HCT116 (cell line): ENCODE measurements around the gene IMPA2. TPM values are rescaled to one million over a fixed set of nuclear protein-coding genes. Genes with fewer than 3 reads are reported as not detected.

Experiments
- ATAC-seq: fragments of 200-7000 bp; cut with Tn5 transposase; 2 replicates; pipeline ENCODE4 v1.9.1; 2020; ENCODE audit warnings: mild to moderate bottlenecking, moderate library complexity
- BruUV-seq: library from RNA; stranded (reverse); fragments of 400-500 nt; replicated peaks from 2 replicates; lab custom pipeline; 2021; lab: Mats Ljungman, UMichigan
- CTCF ChIA-PET: fragments of 300-600 bp; sonication (Branson Sonifier 250); formaldehyde crosslinking; loops from one replicate; lab custom pipeline; 2021; ENCODE audit warnings: antibody characterized with exemption; lab: Charles Lee
- POLR2A ChIA-PET: fragments of 300-600, 350-600 bp; sonication (Branson Sonifier 250); formaldehyde crosslinking; loops from one replicate; lab custom pipeline; 2021; ENCODE audit warnings: antibody characterized with exemption; lab: Charles Lee
- RAD21 ChIA-PET, 2 experiments: fragments of 300-600 bp; sonication (Branson Sonifier 250); formaldehyde crosslinking; loops; one replicate each; lab custom pipeline; 2023; ENCODE audit warnings: low total read pairs in 2 of 2; ENCODE audit not compliant: uncharacterized antibody in 2 of 2, unreplicated experiment in 2 of 2, low non-redundant PET in 1 of 2; lab: Charles Lee
- DNase-seq: peaks from one replicate; pipeline ENCODE4 v3.0.0-alpha.2; 2010; ENCODE audit warnings: low read depth, low spot score
- H2AFZ ChIP-seq: fragments of 200-600 bp; shearing (Covaris generic), sonication (generic); 2 replicates; pipeline ENCODE4 v1.6.1; 2017; ENCODE audit warnings: low read depth, mixed run types, mixed read lengths, antibody characterized with exemption, low read length; ENCODE audit not compliant: poor library complexity, severe bottlenecking
- H3K27ac ChIP-seq: 2 replicates; pipeline ENCODE4 v1.5.1; 2012; ENCODE audit warnings: low read depth, low read length
- H3K27me3 ChIP-seq: fragments of 200-600 bp; sonication (generic); 2 replicates; pipeline ENCODE4 v1.6.1; 2016; ENCODE audit warnings: mixed run types, low read length, mixed read lengths; ENCODE audit not compliant: insufficient read depth
- H3K36me3 ChIP-seq, 2 experiments: fragments of 200-500 bp in 1 of 2; fragments of 200-600 bp in 1 of 2; sonication (Bioruptor generic) in 1 of 2; sonication (generic) in 1 of 2; 2 replicates each; pipeline versions ENCODE4 v1.5.1 to v1.6.1; 2014 to 2016; ENCODE audit warnings: low read length in 2 of 2, inconsistent platforms in 1 of 2, mixed read lengths in 1 of 2, mixed run types in 1 of 2; ENCODE audit not compliant: insufficient read depth in 2 of 2, control insufficient read depth in 1 of 2
- H3K4me1 ChIP-seq, 2 experiments: fragments of 200-600 bp in 1 of 2; sonication (generic) in 1 of 2; 2 replicates each; pipeline versions ENCODE4 v1.5.1 to v1.6.1; 2012 to 2017; ENCODE audit warnings: low read length in 2 of 2, inconsistent platforms in 1 of 2, mild to moderate bottlenecking in 1 of 2, mixed read lengths in 1 of 2, mixed run types in 1 of 2, moderate library complexity in 1 of 2; ENCODE audit not compliant: insufficient read depth in 2 of 2, control insufficient read depth in 1 of 2
- H3K4me2 ChIP-seq: fragments of 200-600 bp; sonication (generic); 2 replicates; pipeline ENCODE4 v1.6.1; 2017; ENCODE audit warnings: mixed run types, low read length, mixed read lengths
- H3K4me3 ChIP-seq, 2 experiments: fragments of 200-600 bp in 1 of 2; sonication (generic) in 1 of 2; replicated peaks in 1 of 2; 2 replicates each; pipeline ENCODE4 v1.5.1; 2011 to 2016; ENCODE audit warnings: low read length in 2 of 2, control low read depth in 1 of 2, low read depth in 1 of 2, mild to moderate bottlenecking in 1 of 2, mixed read lengths in 1 of 2, mixed run types in 1 of 2
- H3K79me2 ChIP-seq: fragments of 200-600 bp; sonication (generic); 2 replicates; pipeline ENCODE4 v1.6.1; 2017; ENCODE audit warnings: mild to moderate bottlenecking, mixed run types, low read length, moderate library complexity, mixed read lengths; ENCODE audit not compliant: insufficient read depth
- H3K9ac ChIP-seq: fragments of 200-600 bp; sonication (generic); 2 replicates; pipeline ENCODE4 v1.6.1; 2016; ENCODE audit warnings: low read length, mixed read lengths
- H3K9me2 ChIP-seq: fragments of 200-600 bp; sonication (generic), shearing (Covaris generic); 2 replicates; pipeline ENCODE4 v1.6.1; 2017; ENCODE audit warnings: mixed run types, mild to moderate bottlenecking, moderate library complexity; ENCODE audit not compliant: insufficient read depth
- H3K9me3 ChIP-seq, 2 experiments: fragments of 200-500 bp in 1 of 2; fragments of 200-600 bp in 1 of 2; sonication (Bioruptor generic) in 1 of 2; sonication (generic) in 1 of 2; 2 replicates each; pipeline ENCODE4 v1.6.1; 2014 to 2017; ENCODE audit warnings: low read length in 2 of 2, mixed read lengths in 2 of 2, inconsistent platforms in 1 of 2, low read depth in 1 of 2, mild to moderate bottlenecking in 1 of 2, mixed run types in 1 of 2, moderate library complexity in 1 of 2; ENCODE audit not compliant: control insufficient read depth in 1 of 2, insufficient read depth in 1 of 2
- H4K20me1 ChIP-seq: fragments of 200-600 bp; sonication (generic), shearing (Covaris generic); 2 replicates; pipeline ENCODE4 v1.6.1; 2017; ENCODE audit warnings: mixed run types, mild to moderate bottlenecking, moderate library complexity; ENCODE audit not compliant: insufficient read depth
- CEBPB ChIP-seq: IDR thresholded peaks from 2 replicates; pipeline ENCODE4 v1.6.1; 2012; ENCODE audit warnings: low read depth
- CTCF ChIP-seq, 3 experiments: fragments of 200-600 bp in 1 of 3; sonication (generic) in 1 of 3; IDR thresholded peaks in 2 of 3; conservative IDR thresholded peaks in 1 of 3; 2 replicates each; pipeline ENCODE4 v1.5.1; 2012 to 2017; ENCODE audit warnings: low read depth in 2 of 3, low read length in 2 of 3, antibody characterized with exemption in 1 of 3, borderline replicate concordance in 1 of 3, control low read depth in 1 of 3, mild to moderate bottlenecking in 1 of 3, mixed read lengths in 1 of 3, mixed run types in 1 of 3, moderate library complexity in 1 of 3; ENCODE audit not compliant: insufficient read depth in 1 of 3
- EGR1 ChIP-seq: IDR thresholded peaks from 2 replicates; pipeline ENCODE4 v1.6.1; 2012; ENCODE audit warnings: low read depth
- ELF1 ChIP-seq: IDR thresholded peaks from 2 replicates; pipeline ENCODE4 v1.6.1; 2012; ENCODE audit warnings: low read depth, borderline replicate concordance
- EZH2 ChIP-seq: fragments of 200-600 bp; sonication (generic); IDR thresholded peaks from 2 replicates; pipeline ENCODE4 v1.6.1; 2017; ENCODE audit warnings: antibody characterized with exemption, mixed run types
- FOSL1 ChIP-seq: IDR thresholded peaks from 2 replicates; pipeline ENCODE4 v1.6.1; 2012; ENCODE audit warnings: low read depth
- JUND ChIP-seq: IDR thresholded peaks from 2 replicates; pipeline ENCODE4 v1.6.1; 2012
- POLR2A ChIP-seq: IDR thresholded peaks from 2 replicates; pipeline ENCODE4 v1.7.0; 2011; ENCODE audit warnings: borderline replicate concordance; ENCODE audit not compliant: insufficient read depth, insufficient read length; ENCODE audit errors: extremely low read depth
- POLR2AphosphoS5 ChIP-seq: IDR thresholded peaks from 2 replicates; pipeline ENCODE4 v1.6.1; 2011; ENCODE audit warnings: mild to moderate bottlenecking, low read depth, low read length, moderate library complexity
- RAD21 ChIP-seq: IDR thresholded peaks from 2 replicates; pipeline ENCODE4 v1.6.1; 2012; ENCODE audit warnings: low read depth, mild to moderate bottlenecking
- SIN3A ChIP-seq: IDR thresholded peaks from 2 replicates; pipeline ENCODE4 v1.6.1; 2012; ENCODE audit warnings: low read depth
- SP1 ChIP-seq: IDR thresholded peaks from 2 replicates; pipeline ENCODE4 v1.6.1; 2012; ENCODE audit warnings: low read depth
- SRF ChIP-seq: IDR thresholded peaks from 2 replicates; pipeline ENCODE4 v1.6.1; 2012; ENCODE audit warnings: low read depth
- TCF7L2 ChIP-seq: IDR thresholded peaks from 2 replicates; pipeline ENCODE4 v1.7.0; 2011; ENCODE audit warnings: borderline replicate concordance, inconsistent platforms; ENCODE audit not compliant: insufficient read depth, insufficient read length; ENCODE audit errors: extremely low read depth
- YY1 ChIP-seq: IDR thresholded peaks from 2 replicates; pipeline ENCODE4 v1.6.1; 2011; ENCODE audit warnings: low read length, low read depth, moderate library complexity, mild to moderate bottlenecking; ENCODE audit not compliant: insufficient replicate concordance; ENCODE audit errors: extremely low read depth
- ZBTB33 ChIP-seq: IDR thresholded peaks from 2 replicates; pipeline ENCODE4 v1.6.1; 2011; ENCODE audit warnings: mild to moderate bottlenecking, low read length, moderate library complexity; ENCODE audit not compliant: insufficient replicate concordance; ENCODE audit errors: extremely low read depth
- ZFX ChIP-seq: fragments of 450-650 bp; IDR thresholded peaks from 2 replicates; pipeline ENCODE4 v1.6.1; 2017
- intact Hi-C: fragments of 100-400 bp; cut with micrococcal nuclease; formaldehyde crosslinking; loops from 2 replicates; pipeline ENCODE4 v1.10.0; 2022
- total RNA-seq: library from RNA; stranded (reverse); gene quantifications from one replicate; pipeline ENCODE4 v1.2.1, GENCODE V29; 2021; ENCODE audit not compliant: unreplicated experiment
- TF ChIP-seq, protein P1 (sequence below): IDR thresholded peaks from 2 replicates; pipeline ENCODE4 v1.6.1; 2012
- TF ChIP-seq, protein P2 (sequence below): IDR thresholded peaks from 2 replicates; pipeline ENCODE4 v1.6.1; 2012

Gene IMPA2
- total RNA-seq, 1 experiment from 2014 or later = 32.5 TPM

GRCh38 chr18:11950824-11951223 lies 30.5 kb upstream of the IMPA2 start:
- CTCF ChIA-PET = interaction anchor here (1.2 to 3.6 kb wide), 2 partner anchors 12 to 88 kb away, joined by 4 to 17 read pairs; no protein-coding TSS in a partner anchor
- RAD21 ChIA-PET = no interaction called here
- no peak overlapping the region for H3K27ac ChIP-seq

More at GRCh38 chr18:11950824-11951223, 30.5 kb upstream of the IMPA2 start:
- Histone ChIP-seq H3K9me2 (no peaks in the 10 kb centered on the region), H3K4me3 (no peak overlapping the region), H3K9ac (no peak overlapping the region)
- intact Hi-C loops = no loop called here
- TF ChIP-seq ELF1 (no peak), POLR2AphosphoS5 (no peak), JUND (no peak), SP1 (no peak), EGR1 (no peak), SRF (no peak), FOSL1 (no peak), TCF7L2 (no peak), CEBPB (no peak), EZH2 (no peak), RAD21 (no peak), CTCF (IDR thresholded peaks at IDR 0.05 in 2 of 3, conservative IDR thresholded peaks at IDR 0.05 in 1 of 3; ENCODE audit: borderline replicate concordance in 1 of 3, insufficient read depth in 1 of 3, low read depth in 2 of 3, low read length in 2 of 3) (no peak), YY1 (no peak), ZBTB33 (no peak), SIN3A (no peak), POLR2A (no peak), ZFX (no peak)
- TF ChIP-seq, protein P1, sequence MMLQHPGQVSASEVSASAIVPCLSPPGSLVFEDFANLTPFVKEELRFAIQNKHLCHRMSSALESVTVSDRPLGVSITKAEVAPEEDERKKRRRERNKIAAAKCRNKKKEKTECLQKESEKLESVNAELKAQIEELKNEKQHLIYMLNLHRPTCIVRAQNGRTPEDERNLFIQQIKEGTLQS = no peak
- TF ChIP-seq, protein P2, sequence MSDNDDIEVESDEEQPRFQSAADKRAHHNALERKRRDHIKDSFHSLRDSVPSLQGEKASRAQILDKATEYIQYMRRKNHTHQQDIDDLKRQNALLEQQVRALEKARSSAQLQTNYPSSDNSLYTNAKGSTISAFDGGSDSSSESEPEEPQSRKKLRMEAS = no peak
- TF ChIP-seq, all 23 proteins: peak for 0
- no peak overlapping the region for H3K4me2 ChIP-seq
- H2AFZ ChIP-seq = no peak overlapping the region
- POLR2A ChIA-PET = no interaction called here
- H3K27me3 ChIP-seq = no peaks in the 10 kb centered on the region
- BruUV-seq = no TSS peak
- ATAC-seq = no peak
- DNase-seq = no peak
- no peaks in the 10 kb centered on the region for H3K36me3 ChIP-seq
- H4K20me1 ChIP-seq = no peaks in the 10 kb centered on the region
- peaks cover 21 to 35% of the 10 kb centered on the region in 2 experiments for H3K4me1 ChIP-seq
- no peaks in the 10 kb centered on the region for H3K9me3 ChIP-seq
- no peaks in the 10 kb centered on the region for H3K79me2 ChIP-seq
